Peyer's patch (tissue), 4 donors: Measurements from ENCODE around the gene TRAF3IP3. TPM values are rescaled to one million over a fixed set of nuclear protein-coding genes. Genes with fewer than 3 reads are reported as not detected.

Source experiments
- DNase-seq, 3 donors: peaks; one replicate each; pipeline ENCODE4 v3.0.0-alpha.2; 2017 to 2019
- H3K27ac ChIP-seq, 4 donors: fragments of 200-600 bp; sonication (generic); one replicate each; pipeline ENCODE4 v1.5.1; 2016 to 2019
- H3K27me3 ChIP-seq, 2 donors: fragments of 200-600 bp; sonication (generic); one replicate each; pipeline ENCODE4 v1.5.1; 2019
- H3K36me3 ChIP-seq, 3 donors: fragments of 200-600 bp; sonication (generic); one replicate each; pipeline ENCODE4 v1.5.1; 2016 to 2019
- H3K4me1 ChIP-seq, 4 donors: fragments of 200-600 bp; sonication (generic); one replicate each; pipeline ENCODE4 v1.5.1; 2016 to 2019
- H3K4me3 ChIP-seq, 4 donors: fragments of 200-600 bp; sonication (generic); 1 replicate in 3 of 4; 2 replicates in 1 of 4; pipeline ENCODE4 v1.5.1; 2016 to 2019; ENCODE audit warnings: mild to moderate bottlenecking in 1 of 4
- H3K9me3 ChIP-seq, 4 donors: fragments of 200-600 bp; sonication (generic); one replicate each; pipeline ENCODE4 v1.5.1; 2016 to 2019; ENCODE audit warnings: mild to moderate bottlenecking in 1 of 4
- CTCF ChIP-seq, 6 experiments: fragments of 450-650 bp in 4 of 6; fragments of 200-600 bp in 2 of 6; sonication (generic) in 1 of 6; IDR thresholded peaks; one replicate each; pipeline ENCODE4 v1.5.1; 2017 to 2019; ENCODE audit warnings: antibody characterized with exemption in 6 of 6, mild to moderate bottlenecking in 3 of 6, moderate library complexity in 1 of 6
- POLR2A ChIP-seq, 2 donors: fragments of 450-650 bp; IDR thresholded peaks; one replicate each; pipeline ENCODE4 v1.5.1; 2017; ENCODE audit warnings: antibody characterized with exemption in 2 of 2, mild to moderate bottlenecking in 2 of 2, moderate library complexity in 2 of 2
- total RNA-seq, 4 donors: library from RNA; depleted of rRNA; stranded (reverse); fragments of >200 nt; gene quantifications; one replicate each; pipeline ENCODE4 v1.1.0, GENCODE V29; 2016

TRAF3IP3 gene
- total RNA-seq, 4 donors from 2014 or later, result 7.4 to 102 (median 10.8) TPM

- TF ChIP-seq POLR2A (IDR thresholded peaks at IDR 0.05) (no peak), CTCF (IDR thresholded peaks at IDR 0.05) (no peak)
- no peak overlapping the region for H3K27ac ChIP-seq
- peaks cover 0 to 21% (median 3%) of the 10 kb centered on the region in 4 donors for H3K4me1 ChIP-seq
- H3K4me3 ChIP-seq, result no peak overlapping the region
- no peak for DNase-seq
- no peaks in the 10 kb centered on the region for H3K27me3 ChIP-seq
- H3K36me3 ChIP-seq, result no peaks in the 10 kb centered on the region
- H3K9me3 ChIP-seq, result no peaks in the 10 kb centered on the region
Observed at GRCh38 chr1:209759829-209760359, 4.0 kb downstream of the TRAF3IP3 start.

DNA sequence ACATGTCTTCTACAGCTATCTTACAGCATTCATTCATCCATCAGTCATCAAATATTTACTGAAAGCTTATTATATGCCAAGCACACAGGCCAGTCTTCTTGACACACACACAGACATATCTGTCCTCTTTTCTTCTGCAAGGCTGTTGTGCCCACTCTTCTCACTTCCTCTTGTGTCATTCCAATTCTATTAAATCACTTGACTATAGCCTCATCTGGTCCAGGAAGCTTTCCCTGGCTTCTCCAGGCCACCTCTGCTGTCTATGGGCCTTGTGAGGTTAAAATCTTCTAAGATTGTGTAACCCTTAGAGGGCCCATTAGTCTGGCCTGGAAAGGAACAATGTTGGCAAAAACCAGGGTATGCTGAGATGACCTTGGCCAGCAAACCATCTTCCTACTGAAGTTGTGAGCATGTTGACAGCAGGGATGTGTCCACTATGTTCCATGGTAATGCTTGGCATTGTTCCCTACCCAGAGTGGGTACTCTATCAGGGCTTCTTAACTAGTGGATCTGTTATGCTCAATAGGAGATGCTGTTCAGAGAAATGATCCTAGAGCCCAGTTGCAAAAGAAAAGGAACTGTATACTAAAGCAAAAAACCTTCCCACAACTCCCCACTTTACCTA lies 5.3 kb downstream of the TRAF3IP3 start:
- H3K9me3 ChIP-seq, result no peaks in the 10 kb centered on the region
- no peaks in the 10 kb centered on the region for H3K36me3 ChIP-seq
- DNase-seq, result no peak
- no peaks in the 10 kb centered on the region for H3K27me3 ChIP-seq
- TF ChIP-seq POLR2A (IDR thresholded peaks at IDR 0.05), result no peak
- TF ChIP-seq CTCF (IDR thresholded peaks at IDR 0.05), result no peak
- peaks cover 0 to 14% (median 2%) of the 10 kb centered on the region in 4 donors for H3K4me1 ChIP-seq
- no peak overlapping the region for H3K4me3 ChIP-seq
- H3K27ac ChIP-seq, result no peak overlapping the region

- no peaks in the 10 kb centered on the region for H3K36me3 ChIP-seq
- H3K4me1 ChIP-seq, result peaks cover 0 to 14% (median 9%) of the 10 kb centered on the region in 4 donors
- TF ChIP-seq CTCF (IDR thresholded peaks at IDR 0.05) (no peak), POLR2A (IDR thresholded peaks at IDR 0.05) (no peak)
- DNase-seq, result no peak
- no peaks in the 10 kb centered on the region for H3K9me3 ChIP-seq
- H3K27ac ChIP-seq, result peak overlapping the region in 1 of 4 donors; percentile 18
- no peaks in the 10 kb centered on the region for H3K27me3 ChIP-seq
- H3K4me3 ChIP-seq, result no peak overlapping the region
Observed at GRCh38 chr1:209766051-209766450, 10.2 kb downstream of the TRAF3IP3 start.

- no peak overlapping the region for H3K4me3 ChIP-seq
- TF ChIP-seq POLR2A (IDR thresholded peaks at IDR 0.05) (no peak), CTCF (IDR thresholded peaks at IDR 0.05) (no peak)
- H3K9me3 ChIP-seq, result no peaks in the 10 kb centered on the region
- peaks cover 0 to 16% (median 9%) of the 10 kb centered on the region in 4 donors for H3K4me1 ChIP-seq
- H3K27me3 ChIP-seq, result no peaks in the 10 kb centered on the region
- DNase-seq, result no peak
- H3K36me3 ChIP-seq, result no peaks in the 10 kb centered on the region
- peak overlapping the region in 2 of 4 donors; percentile 49 to 85 for H3K27ac ChIP-seq
Observed at GRCh38 chr1:209767096-209767495, 11.2 kb downstream of the TRAF3IP3 start.

DNA sequence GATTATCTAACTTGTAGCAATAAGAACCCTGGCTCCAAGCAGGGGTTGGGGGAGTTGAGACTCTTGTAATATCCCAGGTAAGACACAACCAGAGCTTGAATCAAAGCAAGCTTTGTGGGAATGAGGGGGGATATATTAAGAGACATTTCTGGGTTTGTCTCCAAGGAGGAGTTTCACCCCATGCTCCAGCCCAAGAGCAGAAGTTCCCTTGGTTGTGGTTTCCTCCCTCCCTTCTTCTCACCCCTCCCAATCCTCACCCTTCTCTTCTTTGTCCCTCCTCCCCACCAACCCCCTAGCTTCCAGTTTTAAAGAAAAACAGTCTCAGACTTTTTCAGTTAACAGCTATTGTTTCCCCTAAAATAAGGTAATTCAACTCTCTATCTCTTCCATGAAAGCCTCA lies 11.9 kb downstream of the TRAF3IP3 start:
- Histone ChIP-seq H3K27me3 (no peaks in the 10 kb centered on the region), H3K36me3 (no peaks in the 10 kb centered on the region), H3K4me3 (no peak overlapping the region), H3K4me1 (peaks cover 0 to 16% (median 9%) of the 10 kb centered on the region in 4 donors), H3K27ac (peak overlapping the region; percentile 49 to 85 (median 78)), H3K9me3 (no peaks in the 10 kb centered on the region)
- no peak for DNase-seq
- no peak for TF ChIP-seq POLR2A (IDR thresholded peaks at IDR 0.05)
- TF ChIP-seq CTCF (IDR thresholded peaks at IDR 0.05), result no peak
